Measurements from ENCODE around the gene SPAG6. TPM values are rescaled to one million over a fixed set of nuclear protein-coding genes. Genes with fewer than 3 reads are reported as not detected.
"Not testable (repeated sequence)": the region's sequence is repeated elsewhere in the genome, so short reads cannot be mapped to it uniquely, and the experiment has no call there.

The SPAG6 gene
- total and polyA plus RNA-seq, 10 donors, result 0.11 TPM; not detected in 9

DNA sequence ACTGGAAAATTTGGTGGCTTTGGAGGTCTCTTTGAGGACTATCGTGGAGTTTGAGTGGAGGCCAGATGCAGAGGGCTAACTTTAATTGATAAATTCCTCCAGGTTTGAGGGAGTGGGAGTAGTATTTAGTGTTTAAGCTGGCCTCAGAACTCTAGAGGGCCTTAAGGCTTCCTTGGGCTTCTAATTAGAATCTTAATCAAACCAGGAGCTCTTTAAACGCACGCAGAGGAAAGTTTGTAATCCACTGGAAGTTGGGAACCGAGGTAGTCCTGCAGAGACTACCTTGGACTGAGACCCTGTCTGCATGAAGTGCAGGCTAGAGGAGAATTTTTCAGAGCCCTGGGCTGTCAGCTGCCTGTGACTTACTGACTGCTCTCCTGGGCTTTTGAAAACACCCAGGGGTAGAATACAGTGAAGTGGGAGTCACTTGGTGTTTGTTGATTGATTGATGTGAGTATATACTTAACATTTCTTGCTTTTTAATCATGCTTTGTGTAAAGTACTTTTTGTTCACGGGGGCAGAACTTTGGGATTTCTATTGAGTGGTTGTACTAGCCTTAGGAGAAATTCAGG is 5.9 kb downstream of the SPAG6 start:
- Histone ChIP-seq H3K4me1 (no peaks in the 10 kb centered on the region), H3K4me3 (no peak overlapping the region), H3K27me3 (replicated peaks in 1 of 7) (peaks cover 0 to 45% (median 13%) of the 10 kb centered on the region in 7 donors), H3K9me3 (no peaks in the 10 kb centered on the region), H3K36me3 (no peaks in the 10 kb centered on the region), H3K27ac (no peak overlapping the region)
- no peak for TF ChIP-seq POLR2AphosphoS5 (IDR thresholded peaks at IDR 0.05)
- TF ChIP-seq POLR2A (IDR thresholded peaks at IDR 0.05), result no peak
- TF ChIP-seq, protein P1, sequence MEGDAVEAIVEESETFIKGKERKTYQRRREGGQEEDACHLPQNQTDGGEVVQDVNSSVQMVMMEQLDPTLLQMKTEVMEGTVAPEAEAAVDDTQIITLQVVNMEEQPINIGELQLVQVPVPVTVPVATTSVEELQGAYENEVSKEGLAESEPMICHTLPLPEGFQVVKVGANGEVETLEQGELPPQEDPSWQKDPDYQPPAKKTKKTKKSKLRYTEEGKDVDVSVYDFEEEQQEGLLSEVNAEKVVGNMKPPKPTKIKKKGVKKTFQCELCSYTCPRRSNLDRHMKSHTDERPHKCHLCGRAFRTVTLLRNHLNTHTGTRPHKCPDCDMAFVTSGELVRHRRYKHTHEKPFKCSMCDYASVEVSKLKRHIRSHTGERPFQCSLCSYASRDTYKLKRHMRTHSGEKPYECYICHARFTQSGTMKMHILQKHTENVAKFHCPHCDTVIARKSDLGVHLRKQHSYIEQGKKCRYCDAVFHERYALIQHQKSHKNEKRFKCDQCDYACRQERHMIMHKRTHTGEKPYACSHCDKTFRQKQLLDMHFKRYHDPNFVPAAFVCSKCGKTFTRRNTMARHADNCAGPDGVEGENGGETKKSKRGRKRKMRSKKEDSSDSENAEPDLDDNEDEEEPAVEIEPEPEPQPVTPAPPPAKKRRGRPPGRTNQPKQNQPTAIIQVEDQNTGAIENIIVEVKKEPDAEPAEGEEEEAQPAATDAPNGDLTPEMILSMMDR (IDR thresholded peaks at IDR 0.05 in 8 of 11, conservative IDR thresholded peaks at IDR 0.05 in 3 of 11), result no peak
- intact Hi-C loops (cut with DNase I; ENCODE audit: low total_unique reads), result no loop called here
- no peak for DNase-seq
- WGBS, 5 donors, result 92 to 96% (median 95%) methylated on average over 5 of the region's 5 CpGs

- H3K36me3 ChIP-seq, result no peaks in the 10 kb centered on the region
- 83 to 93% (median 89%) methylated on average over 4 of the region's 4 CpGs for WGBS, 5 donors
Measured at GRCh38 chr10:22356324-22356873, 11.1 kb downstream of the SPAG6 start.

DNA sequence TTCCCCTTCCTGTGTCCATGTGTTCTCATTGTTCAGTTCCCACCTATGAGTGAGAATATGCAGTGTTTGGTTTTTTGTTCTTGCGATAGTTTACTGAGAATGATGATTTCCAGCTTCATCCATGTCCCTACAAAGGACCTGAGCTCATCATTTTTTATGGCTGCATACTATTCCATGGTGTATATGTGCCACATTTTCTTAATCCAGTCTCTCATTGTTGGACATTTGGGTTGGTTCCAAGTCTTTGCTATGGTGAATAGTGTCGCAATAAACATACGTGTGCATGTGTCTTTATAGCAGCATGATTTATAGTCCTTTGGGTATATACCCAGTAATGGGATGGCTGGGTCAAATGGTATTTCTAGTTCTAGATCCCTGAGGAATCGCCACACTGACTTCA is 12.5 kb downstream of the SPAG6 start:
- DNase-seq; H3K4me1 ChIP-seq; H3K36me3 ChIP-seq; H3K27ac ChIP-seq; H3K4me3 ChIP-seq; H3K9me3 ChIP-seq; intact Hi-C loops (cut with DNase I; ENCODE audit: low total_unique reads): not testable (repeated sequence)
- WGBS, 5 donors, result 83 to 99% (median 92%) methylated on average over 3 of the region's 4 CpGs
- peaks cover 0 to 16% (median 0%) of the 10 kb centered on the region in 7 donors for H3K27me3 ChIP-seq (replicated peaks in 1 of 7)

More at GRCh38 chr10:22356324-22356873, 11.1 kb downstream of the SPAG6 start:
- no peak for DNase-seq
- no peaks in the 10 kb centered on the region for H3K4me1 ChIP-seq
- H3K4me3 ChIP-seq, result no peak overlapping the region
- H3K27ac ChIP-seq, result no peak overlapping the region
- intact Hi-C loops (cut with DNase I; ENCODE audit: low total_unique reads), result no loop called here
- TF ChIP-seq POLR2AphosphoS5 (IDR thresholded peaks at IDR 0.05), result no peak
- TF ChIP-seq, protein P1 (IDR thresholded peaks at IDR 0.05 in 8 of 11, conservative IDR thresholded peaks at IDR 0.05 in 3 of 11), result no peak
- peaks cover 0 to 10% (median 0%) of the 10 kb centered on the region in 7 donors for H3K27me3 ChIP-seq (replicated peaks in 1 of 7)
- H3K9me3 ChIP-seq, result no peaks in the 10 kb centered on the region

DNA sequence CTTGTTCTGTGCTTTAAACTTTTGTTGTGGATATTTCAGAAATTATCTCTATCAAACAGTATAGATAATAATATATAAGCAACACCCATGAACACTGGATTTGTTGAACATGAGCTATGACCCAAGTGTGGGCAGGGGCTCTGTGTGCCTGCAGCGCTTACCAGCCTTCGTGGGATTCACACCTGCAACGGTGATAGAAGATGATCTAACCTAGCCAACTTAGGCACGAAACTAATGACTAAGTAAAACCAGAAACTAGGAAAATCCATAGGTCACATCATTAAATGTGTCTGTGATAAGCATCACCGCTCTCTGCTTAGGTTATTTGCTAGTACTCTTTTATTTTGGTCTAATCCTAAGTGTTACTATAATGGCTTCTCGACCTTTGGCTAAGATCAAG is 18.0 kb downstream of the SPAG6 start:
- 87 to 91% (median 89%) methylated on average over 6 of the region's 6 CpGs for WGBS, 5 donors
- Histone ChIP-seq H3K36me3 (no peaks in the 10 kb centered on the region), H3K4me1 (peaks cover 0 to 9% (median 0%) of the 10 kb centered on the region in 6 donors), H3K27me3 (replicated peaks in 1 of 7) (peaks cover 0 to 8% (median 0%) of the 10 kb centered on the region in 7 donors), H3K27ac (no peak overlapping the region), H3K9me3 (no peaks in the 10 kb centered on the region), H3K4me3 (no peak overlapping the region)
- TF ChIP-seq POLR2A (IDR thresholded peaks at IDR 0.05) (no peak), POLR2AphosphoS5 (IDR thresholded peaks at IDR 0.05) (no peak)
- intact Hi-C loops (cut with DNase I; ENCODE audit: low total_unique reads), result no loop called here
- DNase-seq, result no peak

DNA sequence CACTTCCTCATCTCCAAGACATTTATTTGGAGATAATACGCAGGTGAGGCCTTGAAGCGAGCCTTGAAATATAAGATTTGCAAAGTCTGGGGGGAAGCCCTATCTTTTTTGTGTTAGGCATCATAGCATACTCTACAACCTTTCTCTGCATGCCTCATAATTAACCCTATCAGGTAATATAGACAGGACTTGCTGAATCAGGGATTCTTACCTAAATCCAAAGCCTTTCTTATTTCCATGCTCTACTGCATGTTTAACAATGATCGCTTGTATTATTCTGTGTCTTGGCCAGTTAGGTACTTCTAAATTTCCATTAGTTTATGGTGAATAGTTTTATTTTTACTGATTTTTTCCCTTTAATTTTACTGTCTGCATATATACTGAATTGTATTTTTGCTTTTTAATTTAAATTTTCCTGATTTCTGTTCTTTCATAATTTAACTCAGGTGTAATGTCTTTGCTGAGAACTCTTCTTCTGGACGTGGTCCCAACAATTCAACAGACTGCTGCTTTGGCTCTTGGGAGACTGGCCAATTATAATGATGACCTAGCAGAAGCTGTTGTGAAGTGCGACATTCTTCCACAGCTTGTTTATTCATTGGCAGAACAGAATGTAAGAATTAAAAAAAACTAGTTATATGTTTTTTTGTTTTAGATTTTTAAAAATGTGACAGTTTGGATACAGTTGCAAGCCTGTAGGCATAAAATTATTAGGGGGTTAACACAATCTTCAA is 19.3 kb downstream of the SPAG6 start:
- H3K4me3 ChIP-seq, result no peak overlapping the region
- no peak for DNase-seq
- no peak for TF ChIP-seq POLR2AphosphoS5 (IDR thresholded peaks at IDR 0.05)
- 90 to 95% (median 94%) methylated on average over 5 of the region's 5 CpGs for WGBS, 5 donors
- intact Hi-C loops (cut with DNase I; ENCODE audit: low total_unique reads), result no loop called here
- H3K27ac ChIP-seq, result no peak overlapping the region
- H3K27me3 ChIP-seq (replicated peaks in 1 of 7), result peaks cover 0 to 8% (median 0%) of the 10 kb centered on the region in 7 donors
- no peaks in the 10 kb centered on the region for H3K9me3 ChIP-seq
- H3K4me1 ChIP-seq, result peaks cover 0 to 10% (median 0%) of the 10 kb centered on the region in 6 donors
- H3K36me3 ChIP-seq, result no peaks in the 10 kb centered on the region

Measured in spleen (tissue), 11 donors.